ENCODE measurements around the gene MAP1LC3A. TPM values are rescaled to one million over a fixed set of nuclear protein-coding genes. Genes with fewer than 3 reads are reported as not detected.

Gene MAP1LC3A
- total RNA-seq, 1 experiment from 2014 or later, result not detected

DNA sequence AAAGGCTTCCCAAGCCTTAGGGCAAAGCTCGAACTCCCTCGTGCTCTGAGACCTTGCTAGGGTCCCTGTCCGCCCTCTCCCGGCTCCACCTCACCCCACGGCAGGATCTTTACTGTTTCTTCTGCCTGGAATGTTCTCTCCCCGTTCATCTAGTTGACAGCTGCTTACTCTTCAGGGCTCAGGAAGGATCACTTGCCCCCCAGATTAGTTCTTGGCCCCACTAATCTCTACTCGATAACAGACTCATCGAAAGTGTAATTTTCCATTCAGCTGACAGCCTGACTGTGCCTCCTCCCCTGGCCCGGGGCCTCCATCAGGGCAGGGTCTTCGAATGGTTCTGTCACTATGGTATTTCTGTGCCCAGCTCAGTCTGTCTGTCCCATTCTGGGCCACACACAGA lies 3.1 kb downstream of the MAP1LC3A start:
- Histone ChIP-seq H4K20me1 (ENCODE audit: insufficient read depth) (no peaks in the 10 kb centered on the region), H3K4me3 (replicated peaks in 1 of 2; ENCODE audit: low read depth in 1 of 2, low read length in 2 of 2) (no peak overlapping the region), H3K36me3 (ENCODE audit: control insufficient read depth in 1 of 2, insufficient read depth in 2 of 2, low read length in 2 of 2) (no peaks in the 10 kb centered on the region), H3K4me1 (ENCODE audit: control insufficient read depth in 1 of 2, insufficient read depth in 2 of 2, low read length in 2 of 2) (no peaks in the 10 kb centered on the region), H3K27ac (ENCODE audit: low read depth, low read length) (no peak overlapping the region), H2AFZ (ENCODE audit: low read depth, low read length, poor library complexity, severe bottlenecking) (no peak overlapping the region), H3K4me2 (ENCODE audit: low read length) (no peak overlapping the region), H3K27me3 (ENCODE audit: insufficient read depth, low read length) (no peaks in the 10 kb centered on the region), H3K9ac (ENCODE audit: low read length) (no peak overlapping the region), H3K9me3 (ENCODE audit: control insufficient read depth in 1 of 2, insufficient read depth in 1 of 2, low read depth in 1 of 2, low read length in 2 of 2) (no peaks in the 10 kb centered on the region), H3K9me2 (ENCODE audit: insufficient read depth) (no peaks in the 10 kb centered on the region), H3K79me2 (ENCODE audit: insufficient read depth, low read length) (no peaks in the 10 kb centered on the region)
- POLR2A ChIA-PET, result no interaction called here
- intact Hi-C loops (cut with micrococcal nuclease), result no loop called here
- RAD21 ChIA-PET (ENCODE audit: low non-redundant PET in 1 of 2, low total read pairs in 2 of 2, uncharacterized antibody in 2 of 2, unreplicated experiment in 2 of 2), result no interaction called here
- BruUV-seq (replicated peaks), result no TSS peak
- no peak for ATAC-seq
- no peak for DNase-seq (ENCODE audit: low read depth, low spot score)
- CTCF ChIA-PET, result interaction anchor here (1.2 to 1.5 kb wide), 4 partner anchors 23 to 371 kb away, joined by 3 to 9 read pairs (median 6); no protein-coding TSS in a partner anchor
- TF ChIP-seq YY1 (IDR thresholded peaks at IDR 0.05; ENCODE audit: extremely low read depth, insufficient replicate concordance, low read depth, low read length) (no peak), ELF1 (IDR thresholded peaks at IDR 0.05; ENCODE audit: borderline replicate concordance, low read depth) (no peak), CBX3 (IDR thresholded peaks at IDR 0.05; ENCODE audit: low read depth) (no peak), POLR2A (IDR thresholded peaks at IDR 0.05; ENCODE audit: borderline replicate concordance, extremely low read depth, insufficient read depth, insufficient read length) (no peak), SRF (IDR thresholded peaks at IDR 0.05; ENCODE audit: low read depth) (no peak), ZFX (IDR thresholded peaks at IDR 0.05) (no peak)

GRCh38 chr20:34562641-34563040 lies 4.1 kb downstream of the MAP1LC3A start:
- Histone ChIP-seq H3K9me3 (ENCODE audit: control insufficient read depth in 1 of 2, insufficient read depth in 1 of 2, low read depth in 1 of 2, low read length in 2 of 2) (no peaks in the 10 kb centered on the region), H3K27me3 (ENCODE audit: insufficient read depth, low read length) (no peaks in the 10 kb centered on the region), H3K79me2 (ENCODE audit: insufficient read depth, low read length) (no peaks in the 10 kb centered on the region), H2AFZ (ENCODE audit: low read depth, low read length, poor library complexity, severe bottlenecking) (no peak overlapping the region), H4K20me1 (ENCODE audit: insufficient read depth) (no peaks in the 10 kb centered on the region), H3K27ac (ENCODE audit: low read depth, low read length) (no peak overlapping the region), H3K4me1 (ENCODE audit: control insufficient read depth in 1 of 2, insufficient read depth in 2 of 2, low read length in 2 of 2) (no peaks in the 10 kb centered on the region), H3K4me3 (replicated peaks in 1 of 2; ENCODE audit: low read depth in 1 of 2, low read length in 2 of 2) (no peak overlapping the region), H3K4me2 (ENCODE audit: low read length) (no peak overlapping the region), H3K36me3 (ENCODE audit: control insufficient read depth in 1 of 2, insufficient read depth in 2 of 2, low read length in 2 of 2) (no peaks in the 10 kb centered on the region), H3K9ac (ENCODE audit: low read length) (no peak overlapping the region), H3K9me2 (ENCODE audit: insufficient read depth) (no peaks in the 10 kb centered on the region)
- DNase-seq (ENCODE audit: low read depth, low spot score) (no peak), ATAC-seq (peak; percentile 87)
- CTCF ChIA-PET, result interaction anchor here (1.1 to 1.5 kb wide), 6 partner anchors 13 to 372 kb away, joined by 3 to 9 read pairs (median 5); no protein-coding TSS in a partner anchor
- RAD21 ChIA-PET (ENCODE audit: low non-redundant PET in 1 of 2, low total read pairs in 2 of 2, uncharacterized antibody in 2 of 2, unreplicated experiment in 2 of 2), result interaction anchor here (1.0 to 1.2 kb wide), 2 partner anchors 207 to 250 kb away, joined by 3 read pairs; no protein-coding TSS in a partner anchor
- intact Hi-C loops (cut with micrococcal nuclease), result no loop called here
- POLR2A ChIA-PET, result no interaction called here
- no TSS peak for BruUV-seq (replicated peaks)
- TF ChIP-seq CEBPB (IDR thresholded peaks at IDR 0.05; ENCODE audit: low read depth) (no peak), EZH2 (IDR thresholded peaks at IDR 0.05) (no peak), EZH2phosphoT487 (IDR thresholded peaks at IDR 0.05; ENCODE audit: borderline replicate concordance) (no peak), YY1 (IDR thresholded peaks at IDR 0.05; ENCODE audit: extremely low read depth, insufficient replicate concordance, low read depth, low read length) (no peak), SRF (IDR thresholded peaks at IDR 0.05; ENCODE audit: low read depth) (no peak), RAD21 (IDR thresholded peaks at IDR 0.05; ENCODE audit: low read depth) (peak; percentile 35), REST (IDR thresholded peaks at IDR 0.05; ENCODE audit: low read depth) (no peak), ZFX (IDR thresholded peaks at IDR 0.05) (no peak), SIN3A (IDR thresholded peaks at IDR 0.05; ENCODE audit: low read depth) (no peak), SP1 (IDR thresholded peaks at IDR 0.05; ENCODE audit: low read depth) (no peak), POLR2A (IDR thresholded peaks at IDR 0.05; ENCODE audit: borderline replicate concordance, extremely low read depth, insufficient read depth, insufficient read length) (no peak), CBX3 (IDR thresholded peaks at IDR 0.05; ENCODE audit: low read depth) (no peak), ELF1 (IDR thresholded peaks at IDR 0.05; ENCODE audit: borderline replicate concordance, low read depth) (no peak)
- TF ChIP-seq, protein P1, sequence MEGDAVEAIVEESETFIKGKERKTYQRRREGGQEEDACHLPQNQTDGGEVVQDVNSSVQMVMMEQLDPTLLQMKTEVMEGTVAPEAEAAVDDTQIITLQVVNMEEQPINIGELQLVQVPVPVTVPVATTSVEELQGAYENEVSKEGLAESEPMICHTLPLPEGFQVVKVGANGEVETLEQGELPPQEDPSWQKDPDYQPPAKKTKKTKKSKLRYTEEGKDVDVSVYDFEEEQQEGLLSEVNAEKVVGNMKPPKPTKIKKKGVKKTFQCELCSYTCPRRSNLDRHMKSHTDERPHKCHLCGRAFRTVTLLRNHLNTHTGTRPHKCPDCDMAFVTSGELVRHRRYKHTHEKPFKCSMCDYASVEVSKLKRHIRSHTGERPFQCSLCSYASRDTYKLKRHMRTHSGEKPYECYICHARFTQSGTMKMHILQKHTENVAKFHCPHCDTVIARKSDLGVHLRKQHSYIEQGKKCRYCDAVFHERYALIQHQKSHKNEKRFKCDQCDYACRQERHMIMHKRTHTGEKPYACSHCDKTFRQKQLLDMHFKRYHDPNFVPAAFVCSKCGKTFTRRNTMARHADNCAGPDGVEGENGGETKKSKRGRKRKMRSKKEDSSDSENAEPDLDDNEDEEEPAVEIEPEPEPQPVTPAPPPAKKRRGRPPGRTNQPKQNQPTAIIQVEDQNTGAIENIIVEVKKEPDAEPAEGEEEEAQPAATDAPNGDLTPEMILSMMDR (IDR thresholded peaks at IDR 0.05 in 2 of 3, conservative IDR thresholded peaks at IDR 0.05 in 1 of 3; ENCODE audit: borderline replicate concordance in 1 of 3, insufficient read depth in 1 of 3, low read depth in 2 of 3, low read length in 2 of 3), result peak; percentile 19 to 55 (median 54); a peak in 5 of 6 replicates
- TF ChIP-seq, protein P2, sequence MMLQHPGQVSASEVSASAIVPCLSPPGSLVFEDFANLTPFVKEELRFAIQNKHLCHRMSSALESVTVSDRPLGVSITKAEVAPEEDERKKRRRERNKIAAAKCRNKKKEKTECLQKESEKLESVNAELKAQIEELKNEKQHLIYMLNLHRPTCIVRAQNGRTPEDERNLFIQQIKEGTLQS (IDR thresholded peaks at IDR 0.05), result no peak
